ENCODE measurements around the gene CBFA2T2.
"Not testable (repeated sequence)": the region's sequence is repeated elsewhere in the genome, so short reads cannot be mapped to it uniquely, and the experiment has no call there.

The CBFA2T2 gene

GRCh38 chr20:33489495-33490022 lies 337 bp upstream of the CBFA2T2 start:
- TF ChIP-seq, protein P1, sequence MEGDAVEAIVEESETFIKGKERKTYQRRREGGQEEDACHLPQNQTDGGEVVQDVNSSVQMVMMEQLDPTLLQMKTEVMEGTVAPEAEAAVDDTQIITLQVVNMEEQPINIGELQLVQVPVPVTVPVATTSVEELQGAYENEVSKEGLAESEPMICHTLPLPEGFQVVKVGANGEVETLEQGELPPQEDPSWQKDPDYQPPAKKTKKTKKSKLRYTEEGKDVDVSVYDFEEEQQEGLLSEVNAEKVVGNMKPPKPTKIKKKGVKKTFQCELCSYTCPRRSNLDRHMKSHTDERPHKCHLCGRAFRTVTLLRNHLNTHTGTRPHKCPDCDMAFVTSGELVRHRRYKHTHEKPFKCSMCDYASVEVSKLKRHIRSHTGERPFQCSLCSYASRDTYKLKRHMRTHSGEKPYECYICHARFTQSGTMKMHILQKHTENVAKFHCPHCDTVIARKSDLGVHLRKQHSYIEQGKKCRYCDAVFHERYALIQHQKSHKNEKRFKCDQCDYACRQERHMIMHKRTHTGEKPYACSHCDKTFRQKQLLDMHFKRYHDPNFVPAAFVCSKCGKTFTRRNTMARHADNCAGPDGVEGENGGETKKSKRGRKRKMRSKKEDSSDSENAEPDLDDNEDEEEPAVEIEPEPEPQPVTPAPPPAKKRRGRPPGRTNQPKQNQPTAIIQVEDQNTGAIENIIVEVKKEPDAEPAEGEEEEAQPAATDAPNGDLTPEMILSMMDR (IDR thresholded peaks at IDR 0.05; ENCODE audit: control extremely low read depth, extremely low read depth, low read depth, missing control alignments): no peak
- peak; percentile 100 for DNase-seq (ENCODE audit: extremely low spot score)
- POLR2A ChIA-PET: interaction anchor here (0.6 to 1.3 kb wide), 8 partner anchors 11 to 1996 kb away, joined by 3 to 5 read pairs (median 3); partner anchors contain the start of genes ACTL10 and SNTA1
- CTCF ChIA-PET: interaction anchor here (0.7 to 1.8 kb wide), 4 partner anchors 17 to 179 kb away, joined by 3 to 7 read pairs (median 4); partner anchors contain the start of gene ACTL10

GRCh38 chr20:33490934-33491656 lies 1.2 kb downstream of the CBFA2T2 start:
- no peak for DNase-seq (ENCODE audit: extremely low spot score)
- ChIA-PET CTCF (interaction anchor here (1.0 kb wide), 1 partner anchor 10 kb away, joined by 4 read pairs; no protein-coding TSS in a partner anchor), POLR2A (interaction anchor here (0.7 kb wide), 1 partner anchor 104 kb away, joined by 3 read pairs; no protein-coding TSS in a partner anchor)
- TF ChIP-seq, protein P1 (IDR thresholded peaks at IDR 0.05; ENCODE audit: control extremely low read depth, extremely low read depth, low read depth, missing control alignments): no peak

GRCh38 chr20:33493076-33493766 lies 3.3 kb downstream of the CBFA2T2 start:
- ChIA-PET CTCF (no interaction called here), POLR2A (no interaction called here)
- no peak for DNase-seq (ENCODE audit: extremely low spot score)
- TF ChIP-seq, protein P1 (IDR thresholded peaks at IDR 0.05; ENCODE audit: control extremely low read depth, extremely low read depth, low read depth, missing control alignments): no peak

DNA sequence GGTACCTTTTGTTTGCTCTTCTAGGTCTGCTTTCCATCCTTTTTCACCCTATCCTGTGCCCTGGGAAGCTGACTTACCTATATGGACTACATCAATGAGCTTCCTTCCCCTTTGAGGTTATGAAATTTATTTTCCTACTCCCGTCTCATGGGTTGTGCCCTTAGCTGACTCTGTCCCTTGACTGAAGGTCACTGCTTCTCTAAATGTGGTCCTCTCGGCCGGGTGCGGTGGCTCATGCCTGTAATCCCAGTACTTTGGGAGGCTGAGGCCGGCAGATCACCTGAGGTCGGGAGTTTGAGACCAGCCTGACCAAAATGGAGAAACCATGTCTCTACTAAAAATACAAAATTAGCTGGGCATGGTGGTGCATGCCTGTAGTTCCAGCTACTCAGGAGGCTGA lies 6.9 kb downstream of the CBFA2T2 start:
- ChIA-PET CTCF (interaction anchor here (0.7 to 1.3 kb wide), 2 partner anchors 10 to 172 kb away, joined by 3 to 4 read pairs; no protein-coding TSS in a partner anchor), POLR2A (interaction anchor here (0.7 kb wide), 1 partner anchor 1035 kb away, joined by 6 read pairs; no protein-coding TSS in a partner anchor)
- DNase-seq (ENCODE audit: extremely low spot score): not testable (repeated sequence)

- DNase-seq (ENCODE audit: extremely low spot score): no peak
- POLR2A ChIA-PET: no interaction called here
- TF ChIP-seq, protein P1 (IDR thresholded peaks at IDR 0.05; ENCODE audit: control extremely low read depth, extremely low read depth, low read depth, missing control alignments): no peak
- CTCF ChIA-PET: interaction anchor here (1.2 to 1.4 kb wide), 2 partner anchors 8 to 13 kb away, joined by 3 read pairs; no protein-coding TSS in a partner anchor
Observed at GRCh38 chr20:33499355-33499754, 9.5 kb downstream of the CBFA2T2 start.

DNA sequence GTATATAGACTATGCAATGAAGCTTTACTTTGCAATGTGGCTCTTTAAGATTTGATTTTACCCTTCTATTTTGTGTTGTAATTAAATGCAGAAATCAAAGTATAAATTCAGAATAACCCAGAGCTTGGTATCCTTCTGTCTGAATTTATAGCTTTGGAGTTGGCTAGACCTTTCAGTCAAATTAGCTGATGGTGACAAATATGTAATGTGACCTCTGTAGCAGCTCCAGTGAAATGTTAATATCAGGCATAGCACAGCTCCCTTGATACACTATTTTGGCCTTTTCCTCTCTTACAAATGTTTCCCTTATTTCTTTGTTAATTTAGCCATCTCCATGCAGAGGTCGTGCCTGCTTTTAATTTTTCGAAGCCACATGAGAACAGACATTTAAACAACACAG lies 11.1 kb downstream of the CBFA2T2 start:
- DNase-seq (ENCODE audit: extremely low spot score): no peak
- POLR2A ChIA-PET: interaction anchor here (0.6 to 1.0 kb wide), 2 partner anchors 11 to 36 kb away, joined by 5 read pairs; partner anchors contain the start of gene CBFA2T2
- CTCF ChIA-PET: interaction anchor here (0.9 to 1.4 kb wide), 8 partner anchors 10 to 231 kb away, joined by 3 to 5 read pairs (median 4); partner anchors contain the start of gene ZNF341
- TF ChIP-seq, protein P1 (IDR thresholded peaks at IDR 0.05; ENCODE audit: control extremely low read depth, extremely low read depth, low read depth, missing control alignments): no peak

Measured in GM10248 (cell line).